Loucy (cell line): Measurements from ENCODE around the gene CYP4F11.

ENCODE experiments used
- CTCF ChIP-seq: fragments of 200-600 bp; sonication (generic); conservative IDR thresholded peaks from 2 replicates; pipeline ENCODE4 v1.5.1; 2014; ENCODE audit warnings: mild to moderate bottlenecking, antibody characterized with exemption, low read length
- EZH2phosphoT487 ChIP-seq: fragments of 200-600 bp; IDR thresholded peaks from 2 replicates; pipeline ENCODE4 v1.6.1; 2018; ENCODE audit warnings: antibody characterized with exemption, mild to moderate bottlenecking, moderate library complexity, borderline replicate concordance

- TF ChIP-seq CTCF (no peak), EZH2phosphoT487 (no peak)
These were observed 10.6 kb downstream of the CYP4F11 start for GRCh38 chr19:15923702-15924101.
